Dermis blood vessel endothelial cell (primary cell): ENCODE measurements around the gene LRRC15. TPM values are rescaled to one million over a fixed set of nuclear protein-coding genes. Genes with fewer than 3 reads are reported as not detected.

Experiments
- DNase-seq: peaks from one replicate; pipeline ENCODE4 v3.0.0; 2010
- total RNA-seq: library from RNA; depleted of rRNA; stranded (reverse); fragments of >200 nt; gene quantifications from 2 replicates; pipeline ENCODE4 v1.2.3, GENCODE V29; 2014

The LRRC15 gene
- 0.28 and 0.51 TPM in 2 replicates for total RNA-seq

- DNase-seq, result peak; percentile 55
These were observed at the start of gene LRRC15 for GRCh38 chr3:194369522-194370279. LRRC15 (minus strand) TSS chr3:194369743; CDS start chr3:194361043, 8,700 bp downstream.

- no peak for DNase-seq
These were observed 49.1 kb upstream of the LRRC15 start for GRCh38 chr3:194418671-194419070.

- peak; percentile 69 for DNase-seq
These were observed 37.9 kb upstream of the LRRC15 start for GRCh38 chr3:194407423-194407822.

- DNase-seq, result no peak
These were observed 36.2 kb upstream of the LRRC15 start for GRCh38 chr3:194405766-194406165.

- peak; percentile 84 for DNase-seq
These were observed 35.0 kb upstream of the LRRC15 start for GRCh38 chr3:194404365-194405140.

GRCh38 chr3:194401868-194402329 is 32.4 kb upstream of the LRRC15 start:
- DNase-seq, result no peak

GRCh38 chr3:194401346-194401745 is 31.8 kb upstream of the LRRC15 start:
- no peak for DNase-seq

- no peak for DNase-seq
These were observed 30.4 kb upstream of the LRRC15 start for GRCh38 chr3:194399874-194400411.

GRCh38 chr3:194399166-194399565 is 29.6 kb upstream of the LRRC15 start, which contains the start of gene GP5:
GP5 (minus strand) TSS chr3:194399266; CDS start chr3:194398282, 984 bp downstream.
- no peak for DNase-seq

GRCh38 chr3:194397757-194398312 is 28.3 kb upstream of the LRRC15 start:
- DNase-seq, result peak; percentile 51

- DNase-seq, result peak; percentile 24
These were observed 27.6 kb upstream of the LRRC15 start for GRCh38 chr3:194396859-194397756.

- no peak for DNase-seq
These were observed 27.0 kb upstream of the LRRC15 start for GRCh38 chr3:194396539-194396858.

- DNase-seq, result no peak
These were observed 26.4 kb upstream of the LRRC15 start for GRCh38 chr3:194395778-194396538.

- peak; percentile 41 for DNase-seq
These were observed 25.7 kb upstream of the LRRC15 start for GRCh38 chr3:194395212-194395611.

- DNase-seq, result no peak
These were observed 23.0 kb upstream of the LRRC15 start for GRCh38 chr3:194392576-194392975.

- DNase-seq, result no peak
These were observed 21.3 kb upstream of the LRRC15 start for GRCh38 chr3:194390835-194391234.

GRCh38 chr3:194389269-194389668 is 19.7 kb upstream of the LRRC15 start:
- DNase-seq, result no peak

GRCh38 chr3:194387926-194388418 is 18.4 kb upstream of the LRRC15 start:
- no peak for DNase-seq

- DNase-seq, result no peak
These were observed 17.7 kb upstream of the LRRC15 start for GRCh38 chr3:194387276-194387675.

- no peak for DNase-seq
These were observed 17.1 kb upstream of the LRRC15 start for GRCh38 chr3:194386648-194387047.

GRCh38 chr3:194386066-194386465 is 16.5 kb upstream of the LRRC15 start:
- no peak for DNase-seq
